ENCODE measurements around the gene NME7. TPM values are rescaled to one million over a fixed set of nuclear protein-coding genes. Genes with fewer than 3 reads are reported as not detected.

NME7 gene
- total RNA-seq, 1 experiment from 2014 or later: 13.8 TPM

DNA sequence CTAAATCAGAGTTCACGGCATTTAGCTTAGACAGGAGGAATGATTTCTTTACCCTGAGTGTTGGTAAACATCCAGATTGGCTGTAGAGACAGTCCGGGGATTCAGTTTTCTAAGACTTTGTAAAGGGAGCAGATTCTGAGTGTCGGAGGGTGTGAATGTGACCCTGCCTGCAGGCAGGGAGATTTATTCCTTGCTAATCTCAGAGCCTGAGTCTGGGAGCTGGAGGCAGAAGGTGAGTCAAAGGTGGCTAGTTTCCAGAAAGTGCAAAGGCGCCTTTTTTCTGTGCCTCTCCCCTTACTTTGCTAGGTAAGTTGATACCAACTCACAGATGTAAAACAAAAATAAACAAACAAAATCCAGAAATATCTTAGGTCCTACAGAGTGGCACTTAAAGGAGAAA, 249.4 kb downstream of the NME7 start (continued):
- TF ChIP-seq, protein P1, sequence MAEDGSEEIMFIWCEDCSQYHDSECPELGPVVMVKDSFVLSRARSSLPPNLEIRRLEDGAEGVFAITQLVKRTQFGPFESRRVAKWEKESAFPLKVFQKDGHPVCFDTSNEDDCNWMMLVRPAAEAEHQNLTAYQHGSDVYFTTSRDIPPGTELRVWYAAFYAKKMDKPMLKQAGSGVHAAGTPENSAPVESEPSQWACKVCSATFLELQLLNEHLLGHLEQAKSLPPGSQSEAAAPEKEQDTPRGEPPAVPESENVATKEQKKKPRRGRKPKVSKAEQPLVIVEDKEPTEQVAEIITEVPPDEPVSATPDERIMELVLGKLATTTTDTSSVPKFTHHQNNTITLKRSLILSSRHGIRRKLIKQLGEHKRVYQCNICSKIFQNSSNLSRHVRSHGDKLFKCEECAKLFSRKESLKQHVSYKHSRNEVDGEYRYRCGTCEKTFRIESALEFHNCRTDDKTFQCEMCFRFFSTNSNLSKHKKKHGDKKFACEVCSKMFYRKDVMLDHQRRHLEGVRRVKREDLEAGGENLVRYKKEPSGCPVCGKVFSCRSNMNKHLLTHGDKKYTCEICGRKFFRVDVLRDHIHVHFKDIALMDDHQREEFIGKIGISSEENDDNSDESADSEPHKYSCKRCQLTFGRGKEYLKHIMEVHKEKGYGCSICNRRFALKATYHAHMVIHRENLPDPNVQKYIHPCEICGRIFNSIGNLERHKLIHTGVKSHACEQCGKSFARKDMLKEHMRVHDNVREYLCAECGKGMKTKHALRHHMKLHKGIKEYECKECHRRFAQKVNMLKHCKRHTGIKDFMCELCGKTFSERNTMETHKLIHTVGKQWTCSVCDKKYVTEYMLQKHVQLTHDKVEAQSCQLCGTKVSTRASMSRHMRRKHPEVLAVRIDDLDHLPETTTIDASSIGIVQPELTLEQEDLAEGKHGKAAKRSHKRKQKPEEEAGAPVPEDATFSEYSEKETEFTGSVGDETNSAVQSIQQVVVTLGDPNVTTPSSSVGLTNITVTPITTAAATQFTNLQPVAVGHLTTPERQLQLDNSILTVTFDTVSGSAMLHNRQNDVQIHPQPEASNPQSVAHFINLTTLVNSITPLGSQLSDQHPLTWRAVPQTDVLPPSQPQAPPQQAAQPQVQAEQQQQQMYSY (CRISPR knock-in tag; IDR thresholded peaks at IDR 0.05): no peak
- TF ChIP-seq, protein P2, sequence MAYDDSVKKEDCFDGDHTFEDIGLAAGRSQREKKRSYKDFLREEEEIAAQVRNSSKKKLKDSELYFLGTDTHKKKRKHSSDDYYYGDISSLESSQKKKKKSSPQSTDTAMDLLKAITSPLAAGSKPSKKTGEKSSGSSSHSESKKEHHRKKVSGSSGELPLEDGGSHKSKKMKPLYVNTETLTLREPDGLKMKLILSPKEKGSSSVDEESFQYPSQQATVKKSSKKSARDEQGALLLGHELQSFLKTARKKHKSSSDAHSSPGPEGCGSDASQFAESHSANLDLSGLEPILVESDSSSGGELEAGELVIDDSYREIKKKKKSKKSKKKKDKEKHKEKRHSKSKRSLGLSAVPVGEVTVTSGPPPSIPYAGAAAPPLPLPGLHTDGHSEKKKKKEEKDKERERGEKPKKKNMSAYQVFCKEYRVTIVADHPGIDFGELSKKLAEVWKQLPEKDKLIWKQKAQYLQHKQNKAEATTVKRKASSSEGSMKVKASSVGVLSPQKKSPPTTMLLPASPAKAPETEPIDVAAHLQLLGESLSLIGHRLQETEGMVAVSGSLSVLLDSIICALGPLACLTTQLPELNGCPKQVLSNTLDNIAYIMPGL (CRISPR knock-in tag; IDR thresholded peaks at IDR 0.05): no peak

DNA sequence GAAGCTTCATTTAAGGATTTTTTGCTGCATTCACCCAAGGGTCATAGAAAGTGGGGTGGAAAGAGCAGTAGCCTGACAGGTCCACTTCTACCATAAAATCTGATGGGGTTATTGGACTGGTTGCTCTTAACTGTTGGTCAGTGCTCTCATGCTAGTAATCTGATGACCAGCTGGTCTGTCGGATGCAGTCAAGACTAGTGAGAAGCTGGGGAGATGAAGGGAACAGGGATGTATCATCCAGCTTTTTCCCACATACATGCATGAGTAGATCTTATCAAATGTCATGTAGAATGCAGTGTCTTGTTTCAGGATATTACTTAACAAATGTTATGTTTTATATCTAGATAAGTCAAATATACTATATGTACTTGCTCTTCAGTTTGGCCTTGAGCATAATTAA, 250.0 kb downstream of the NME7 start:
- ChIA-PET POLR2A (interaction anchor here (0.8 kb wide), 1 partner anchor 1068 kb away, joined by 3 read pairs; no protein-coding TSS in a partner anchor), CTCF (no interaction called here)
- ATAC-seq: no peak
- DNase-seq (ENCODE audit: low spot score): no peak
- H3K4me1 Mint-ChIP-seq: peaks cover 28% of the 10 kb centered on the region
- TF ChIP-seq, protein P3, sequence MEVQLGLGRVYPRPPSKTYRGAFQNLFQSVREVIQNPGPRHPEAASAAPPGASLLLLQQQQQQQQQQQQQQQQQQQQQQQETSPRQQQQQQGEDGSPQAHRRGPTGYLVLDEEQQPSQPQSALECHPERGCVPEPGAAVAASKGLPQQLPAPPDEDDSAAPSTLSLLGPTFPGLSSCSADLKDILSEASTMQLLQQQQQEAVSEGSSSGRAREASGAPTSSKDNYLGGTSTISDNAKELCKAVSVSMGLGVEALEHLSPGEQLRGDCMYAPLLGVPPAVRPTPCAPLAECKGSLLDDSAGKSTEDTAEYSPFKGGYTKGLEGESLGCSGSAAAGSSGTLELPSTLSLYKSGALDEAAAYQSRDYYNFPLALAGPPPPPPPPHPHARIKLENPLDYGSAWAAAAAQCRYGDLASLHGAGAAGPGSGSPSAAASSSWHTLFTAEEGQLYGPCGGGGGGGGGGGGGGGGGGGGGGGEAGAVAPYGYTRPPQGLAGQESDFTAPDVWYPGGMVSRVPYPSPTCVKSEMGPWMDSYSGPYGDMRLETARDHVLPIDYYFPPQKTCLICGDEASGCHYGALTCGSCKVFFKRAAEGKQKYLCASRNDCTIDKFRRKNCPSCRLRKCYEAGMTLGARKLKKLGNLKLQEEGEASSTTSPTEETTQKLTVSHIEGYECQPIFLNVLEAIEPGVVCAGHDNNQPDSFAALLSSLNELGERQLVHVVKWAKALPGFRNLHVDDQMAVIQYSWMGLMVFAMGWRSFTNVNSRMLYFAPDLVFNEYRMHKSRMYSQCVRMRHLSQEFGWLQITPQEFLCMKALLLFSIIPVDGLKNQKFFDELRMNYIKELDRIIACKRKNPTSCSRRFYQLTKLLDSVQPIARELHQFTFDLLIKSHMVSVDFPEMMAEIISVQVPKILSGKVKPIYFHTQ (CRISPR knock-in tag; IDR thresholded peaks at IDR 0.05): no peak
- TF ChIP-seq MXD4 (CRISPR knock-in tag; IDR thresholded peaks at IDR 0.05; ENCODE audit: borderline replicate concordance) (no peak), SOX15 (CRISPR knock-in tag; IDR thresholded peaks at IDR 0.05) (no peak), GRHL2 (CRISPR knock-in tag; IDR thresholded peaks at IDR 0.05; ENCODE audit: insufficient replicate concordance, severe bottlenecking) (no peak), SP1 (CRISPR knock-in tag; conservative IDR thresholded peaks at IDR 0.05) (no peak), CREB1 (CRISPR knock-in tag; IDR thresholded peaks at IDR 0.05) (no peak)
- TF ChIP-seq, protein P2 (CRISPR knock-in tag; IDR thresholded peaks at IDR 0.05): no peak
- no peak overlapping the region for H3K4me3 Mint-ChIP-seq
- no peaks in the 10 kb centered on the region for H3K9me3 Mint-ChIP-seq
- no peaks in the 10 kb centered on the region for H3K27me3 Mint-ChIP-seq (ENCODE audit: low read depth)
- peaks cover 28% of the 10 kb centered on the region for H3K36me3 Mint-ChIP-seq
- no peak overlapping the region for H3K27ac Mint-ChIP-seq

DNA sequence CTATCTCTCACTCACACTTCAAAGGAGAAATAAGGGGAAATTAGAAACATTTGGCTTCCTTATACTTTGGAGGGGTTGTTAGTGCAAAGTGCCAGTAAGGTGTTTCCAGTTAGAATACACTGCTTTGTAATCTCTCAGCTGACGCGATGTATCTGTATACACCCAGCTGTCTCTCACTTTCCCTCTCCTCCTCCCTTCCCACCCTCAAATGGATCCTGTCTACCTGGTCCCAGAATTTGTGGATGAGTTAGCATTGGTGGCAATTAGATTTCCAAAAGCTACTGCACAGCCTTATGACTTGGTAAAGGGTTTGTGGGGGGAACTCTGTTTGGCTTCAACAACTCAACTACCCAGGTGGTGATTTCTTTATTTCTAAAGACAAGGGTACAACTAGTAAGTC, 250.6 kb downstream of the NME7 start:
- ChIA-PET POLR2A (no interaction called here), CTCF (no interaction called here)
- ATAC-seq (no peak), DNase-seq (ENCODE audit: low spot score) (no peak)
- H3K36me3 Mint-ChIP-seq: peaks cover 34% of the 10 kb centered on the region
- no peak overlapping the region for H3K4me3 Mint-ChIP-seq
- H3K4me1 Mint-ChIP-seq: peaks cover 31% of the 10 kb centered on the region
- no peaks in the 10 kb centered on the region for H3K27me3 Mint-ChIP-seq (ENCODE audit: low read depth)
- H3K27ac Mint-ChIP-seq: no peak overlapping the region
- no peaks in the 10 kb centered on the region for H3K9me3 Mint-ChIP-seq
- TF ChIP-seq ZNF423 (CRISPR knock-in tag; IDR thresholded peaks at IDR 0.05) (no peak), GABPB1 (CRISPR knock-in tag; IDR thresholded peaks at IDR 0.05) (no peak), JUN (CRISPR knock-in tag; IDR thresholded peaks at IDR 0.05) (no peak), JAZF1 (CRISPR knock-in tag; IDR thresholded peaks at IDR 0.05) (no peak), TEAD4 (CRISPR knock-in tag; IDR thresholded peaks at IDR 0.05) (no peak)
- TF ChIP-seq, protein P4, sequence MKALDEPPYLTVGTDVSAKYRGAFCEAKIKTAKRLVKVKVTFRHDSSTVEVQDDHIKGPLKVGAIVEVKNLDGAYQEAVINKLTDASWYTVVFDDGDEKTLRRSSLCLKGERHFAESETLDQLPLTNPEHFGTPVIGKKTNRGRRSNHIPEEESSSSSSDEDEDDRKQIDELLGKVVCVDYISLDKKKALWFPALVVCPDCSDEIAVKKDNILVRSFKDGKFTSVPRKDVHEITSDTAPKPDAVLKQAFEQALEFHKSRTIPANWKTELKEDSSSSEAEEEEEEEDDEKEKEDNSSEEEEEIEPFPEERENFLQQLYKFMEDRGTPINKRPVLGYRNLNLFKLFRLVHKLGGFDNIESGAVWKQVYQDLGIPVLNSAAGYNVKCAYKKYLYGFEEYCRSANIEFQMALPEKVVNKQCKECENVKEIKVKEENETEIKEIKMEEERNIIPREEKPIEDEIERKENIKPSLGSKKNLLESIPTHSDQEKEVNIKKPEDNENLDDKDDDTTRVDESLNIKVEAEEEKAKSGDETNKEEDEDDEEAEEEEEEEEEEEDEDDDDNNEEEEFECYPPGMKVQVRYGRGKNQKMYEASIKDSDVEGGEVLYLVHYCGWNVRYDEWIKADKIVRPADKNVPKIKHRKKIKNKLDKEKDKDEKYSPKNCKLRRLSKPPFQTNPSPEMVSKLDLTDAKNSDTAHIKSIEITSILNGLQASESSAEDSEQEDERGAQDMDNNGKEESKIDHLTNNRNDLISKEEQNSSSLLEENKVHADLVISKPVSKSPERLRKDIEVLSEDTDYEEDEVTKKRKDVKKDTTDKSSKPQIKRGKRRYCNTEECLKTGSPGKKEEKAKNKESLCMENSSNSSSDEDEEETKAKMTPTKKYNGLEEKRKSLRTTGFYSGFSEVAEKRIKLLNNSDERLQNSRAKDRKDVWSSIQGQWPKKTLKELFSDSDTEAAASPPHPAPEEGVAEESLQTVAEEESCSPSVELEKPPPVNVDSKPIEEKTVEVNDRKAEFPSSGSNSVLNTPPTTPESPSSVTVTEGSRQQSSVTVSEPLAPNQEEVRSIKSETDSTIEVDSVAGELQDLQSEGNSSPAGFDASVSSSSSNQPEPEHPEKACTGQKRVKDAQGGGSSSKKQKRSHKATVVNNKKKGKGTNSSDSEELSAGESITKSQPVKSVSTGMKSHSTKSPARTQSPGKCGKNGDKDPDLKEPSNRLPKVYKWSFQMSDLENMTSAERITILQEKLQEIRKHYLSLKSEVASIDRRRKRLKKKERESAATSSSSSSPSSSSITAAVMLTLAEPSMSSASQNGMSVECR (CRISPR knock-in tag; IDR thresholded peaks at IDR 0.05; ENCODE audit: borderline replicate concordance): no peak
- TF ChIP-seq, protein P5, sequence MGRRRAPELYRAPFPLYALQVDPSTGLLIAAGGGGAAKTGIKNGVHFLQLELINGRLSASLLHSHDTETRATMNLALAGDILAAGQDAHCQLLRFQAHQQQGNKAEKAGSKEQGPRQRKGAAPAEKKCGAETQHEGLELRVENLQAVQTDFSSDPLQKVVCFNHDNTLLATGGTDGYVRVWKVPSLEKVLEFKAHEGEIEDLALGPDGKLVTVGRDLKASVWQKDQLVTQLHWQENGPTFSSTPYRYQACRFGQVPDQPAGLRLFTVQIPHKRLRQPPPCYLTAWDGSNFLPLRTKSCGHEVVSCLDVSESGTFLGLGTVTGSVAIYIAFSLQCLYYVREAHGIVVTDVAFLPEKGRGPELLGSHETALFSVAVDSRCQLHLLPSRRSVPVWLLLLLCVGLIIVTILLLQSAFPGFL (CRISPR knock-in tag; IDR thresholded peaks at IDR 0.05; ENCODE audit: borderline replicate concordance): no peak
- TF ChIP-seq, protein P6, sequence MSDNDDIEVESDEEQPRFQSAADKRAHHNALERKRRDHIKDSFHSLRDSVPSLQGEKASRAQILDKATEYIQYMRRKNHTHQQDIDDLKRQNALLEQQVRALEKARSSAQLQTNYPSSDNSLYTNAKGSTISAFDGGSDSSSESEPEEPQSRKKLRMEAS (CRISPR knock-in tag; IDR thresholded peaks at IDR 0.05): no peak
- TF ChIP-seq, protein P7, sequence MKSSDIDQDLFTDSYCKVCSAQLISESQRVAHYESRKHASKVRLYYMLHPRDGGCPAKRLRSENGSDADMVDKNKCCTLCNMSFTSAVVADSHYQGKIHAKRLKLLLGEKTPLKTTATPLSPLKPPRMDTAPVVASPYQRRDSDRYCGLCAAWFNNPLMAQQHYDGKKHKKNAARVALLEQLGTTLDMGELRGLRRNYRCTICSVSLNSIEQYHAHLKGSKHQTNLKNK (CRISPR knock-in tag; IDR thresholded peaks at IDR 0.05): no peak

All from WTC11 (cell line).